AG04449 (cell line): Measurements from ENCODE around the gene ASXL2.

ENCODE experiments used
- CTCF ChIA-PET: fragments of 350-600 bp; formaldehyde crosslinking; extraction: SDS; loops from one replicate; lab custom pipeline; 2021; ENCODE audit warnings: antibody characterized with exemption; lab: Yijun Ruan, JAX
- POLR2A ChIA-PET: fragments of 400-600, 350-600 bp; formaldehyde crosslinking; extraction: SDS; loops from one replicate; lab custom pipeline; 2020; ENCODE audit warnings: antibody characterized with exemption, inconsistent platforms; lab: Yijun Ruan, JAX
- DNase-seq: peaks from one replicate; pipeline ENCODE4 v3.0.0-alpha.2; 2010; ENCODE audit warnings: low read depth, low spot score
- H3K4me3 ChIP-seq: 2 replicates; pipeline ENCODE4 v1.5.1; 2011; ENCODE audit warnings: low read depth, mild to moderate bottlenecking, control low read depth, low read length
- TF ChIP-seq, protein P1 (sequence below): IDR thresholded peaks from one replicate; pipeline ENCODE4 v1.5.1; 2011; ENCODE audit warnings: mild to moderate bottlenecking, moderate library complexity, low read length, control low read depth, inconsistent platforms; ENCODE audit not compliant: insufficient read depth; ENCODE audit errors: missing control alignments

ASXL2 gene

DNA sequence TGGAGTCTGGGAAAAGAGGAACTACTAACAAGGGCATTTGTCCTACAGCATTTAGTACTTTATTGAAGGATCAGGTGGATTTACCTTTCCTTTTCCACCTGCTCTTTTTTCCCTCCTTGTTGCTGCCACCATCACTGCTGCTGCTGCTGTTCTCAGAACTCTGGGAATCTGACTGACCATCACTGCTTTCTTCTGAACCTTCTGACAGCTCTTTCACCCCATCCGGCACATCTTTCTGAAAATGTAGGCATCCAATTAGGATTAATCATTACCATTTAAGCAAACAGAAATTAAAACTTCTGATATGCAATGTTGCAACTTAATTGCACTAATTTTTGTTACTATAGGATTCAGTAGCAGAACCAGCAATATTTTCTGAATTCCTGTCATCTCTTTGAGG is 79.0 kb downstream of the ASXL2 start:
- no peak overlapping the region for H3K4me3 ChIP-seq
- CTCF ChIA-PET = interaction anchor here (1.2 kb wide), 1 partner anchor 15 kb away, joined by 3 read pairs; no protein-coding TSS in a partner anchor
- no peak for DNase-seq
- POLR2A ChIA-PET = interaction anchor here (0.7 kb wide), 1 partner anchor 313 kb away, joined by 3 read pairs; no protein-coding TSS in a partner anchor
- TF ChIP-seq, protein P1, sequence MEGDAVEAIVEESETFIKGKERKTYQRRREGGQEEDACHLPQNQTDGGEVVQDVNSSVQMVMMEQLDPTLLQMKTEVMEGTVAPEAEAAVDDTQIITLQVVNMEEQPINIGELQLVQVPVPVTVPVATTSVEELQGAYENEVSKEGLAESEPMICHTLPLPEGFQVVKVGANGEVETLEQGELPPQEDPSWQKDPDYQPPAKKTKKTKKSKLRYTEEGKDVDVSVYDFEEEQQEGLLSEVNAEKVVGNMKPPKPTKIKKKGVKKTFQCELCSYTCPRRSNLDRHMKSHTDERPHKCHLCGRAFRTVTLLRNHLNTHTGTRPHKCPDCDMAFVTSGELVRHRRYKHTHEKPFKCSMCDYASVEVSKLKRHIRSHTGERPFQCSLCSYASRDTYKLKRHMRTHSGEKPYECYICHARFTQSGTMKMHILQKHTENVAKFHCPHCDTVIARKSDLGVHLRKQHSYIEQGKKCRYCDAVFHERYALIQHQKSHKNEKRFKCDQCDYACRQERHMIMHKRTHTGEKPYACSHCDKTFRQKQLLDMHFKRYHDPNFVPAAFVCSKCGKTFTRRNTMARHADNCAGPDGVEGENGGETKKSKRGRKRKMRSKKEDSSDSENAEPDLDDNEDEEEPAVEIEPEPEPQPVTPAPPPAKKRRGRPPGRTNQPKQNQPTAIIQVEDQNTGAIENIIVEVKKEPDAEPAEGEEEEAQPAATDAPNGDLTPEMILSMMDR = no peak

DNA sequence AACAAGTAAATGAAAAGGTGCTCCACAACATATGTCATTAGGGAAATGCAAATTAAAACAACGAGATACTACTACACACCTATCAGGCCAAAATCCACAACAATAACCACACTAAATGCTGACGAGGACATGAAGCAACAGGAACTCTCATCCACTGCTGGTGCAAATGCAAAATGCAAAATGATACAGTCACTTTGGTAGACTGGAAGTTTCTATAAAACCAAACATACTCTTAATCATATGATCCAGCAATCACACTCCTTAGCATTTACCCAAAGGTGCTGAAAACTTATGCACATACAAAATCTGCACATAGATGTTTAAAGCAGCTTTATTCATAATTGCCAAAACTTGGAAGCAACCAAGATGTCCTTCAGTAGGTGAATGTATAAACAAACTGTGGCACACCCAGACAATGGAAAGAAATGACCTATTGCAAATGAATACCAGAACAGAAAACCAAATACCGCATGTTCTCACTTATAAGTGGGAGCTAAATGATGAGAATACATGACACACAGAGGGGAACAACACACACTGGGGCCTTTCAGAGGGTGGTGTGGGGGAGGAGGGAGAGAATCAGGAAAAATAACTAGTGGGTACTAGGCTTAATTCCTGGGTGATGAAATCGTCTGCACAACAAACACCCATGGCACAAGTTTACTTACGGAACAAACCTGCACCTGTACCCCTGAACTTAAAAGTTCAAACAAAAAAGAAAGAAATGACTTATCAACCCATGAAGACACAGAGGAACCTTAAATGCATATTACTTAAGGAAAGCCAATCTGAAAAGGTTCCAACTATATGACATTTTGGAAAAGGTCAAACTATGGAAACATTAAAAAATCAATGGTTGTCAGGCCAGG is 80.4 kb downstream of the ASXL2 start:
- CTCF ChIA-PET = interaction anchor here (1.0 kb wide), 1 partner anchor 8 kb away, joined by 3 read pairs; no protein-coding TSS in a partner anchor

DNA sequence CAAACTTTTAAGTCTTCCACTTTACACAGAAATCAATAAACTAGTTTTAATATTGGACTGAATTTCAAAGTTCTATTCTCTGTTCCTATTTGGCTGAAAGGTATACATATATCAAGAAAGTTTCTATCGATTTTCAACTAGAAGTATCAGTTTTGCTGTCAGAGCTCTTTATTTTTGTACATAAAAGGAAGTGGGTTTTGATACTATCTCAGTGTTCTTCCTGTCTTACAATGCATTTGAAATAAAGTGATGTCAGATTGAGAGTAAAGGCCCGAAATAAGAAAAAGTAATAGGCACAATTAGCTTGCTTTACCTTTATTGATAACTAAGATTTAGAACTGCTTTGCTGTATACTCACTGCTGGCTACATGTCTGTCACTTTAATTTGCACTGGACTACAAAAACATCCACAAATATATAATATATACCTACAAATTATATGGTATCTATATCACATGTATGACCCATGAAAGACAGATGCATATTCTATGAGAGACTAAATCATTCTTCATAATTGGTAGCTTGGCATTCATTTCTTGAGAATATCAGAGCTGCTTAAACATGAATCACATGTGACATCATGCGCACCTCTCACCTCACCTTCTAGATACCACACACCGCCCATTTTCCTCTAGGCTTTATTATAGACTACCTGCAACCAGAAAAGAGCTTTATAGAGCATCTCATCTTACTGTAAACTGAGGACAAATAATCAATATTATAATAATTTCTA is 83.6 kb downstream of the ASXL2 start:
- no peak for DNase-seq
- ChIA-PET POLR2A (no interaction called here), CTCF (interaction anchor here (0.7 kb wide), 1 partner anchor 57 kb away, joined by 3 read pairs; no protein-coding TSS in a partner anchor)
- TF ChIP-seq, protein P1 = no peak
- H3K4me3 ChIP-seq = no peak overlapping the region

More for the DNA sequence above, 80.4 kb downstream of the ASXL2 start:
- TF ChIP-seq, protein P1 = no peak
- DNase-seq = no peak
- no peak overlapping the region for H3K4me3 ChIP-seq
- POLR2A ChIA-PET = no interaction called here

DNA sequence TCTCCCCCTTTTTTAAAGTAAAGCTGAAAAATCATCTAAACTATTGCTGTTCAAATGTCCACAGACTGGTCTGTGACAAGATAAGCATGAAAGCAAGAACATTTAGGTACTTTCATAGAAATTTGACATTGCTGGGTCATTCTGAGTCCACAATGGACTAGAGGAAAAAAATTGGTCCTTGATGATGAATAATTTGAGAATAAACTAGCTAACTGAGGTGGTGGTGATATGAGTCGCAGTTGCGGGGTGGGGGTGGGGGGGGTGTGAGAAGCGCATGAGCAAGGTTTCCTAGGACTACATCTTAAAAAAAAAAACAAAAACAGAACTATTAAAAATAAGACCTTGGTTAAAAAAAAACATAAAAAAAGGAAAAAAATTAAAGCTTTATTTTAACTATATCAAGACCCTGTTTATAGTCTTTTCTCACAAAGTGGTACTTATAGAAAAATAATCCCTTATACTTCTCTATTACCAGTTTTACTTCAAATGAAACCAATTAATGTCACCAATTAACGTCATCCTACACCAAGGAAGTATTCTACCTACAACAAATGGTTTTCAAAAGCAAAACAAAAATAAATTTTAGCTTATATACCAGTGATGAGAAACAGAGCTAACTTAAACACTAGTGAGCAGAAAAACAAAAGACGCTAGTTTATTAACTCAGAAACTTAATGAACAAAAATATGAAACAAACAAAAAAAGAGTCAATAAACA is 88.1 kb downstream of the ASXL2 start:
- ChIA-PET CTCF (interaction anchor here (1.4 kb wide), 1 partner anchor 183 kb away, joined by 5 read pairs; no protein-coding TSS in a partner anchor), POLR2A (no interaction called here)
- DNase-seq = no peak
- TF ChIP-seq, protein P1 = no peak
- H3K4me3 ChIP-seq = no peak overlapping the region

DNA sequence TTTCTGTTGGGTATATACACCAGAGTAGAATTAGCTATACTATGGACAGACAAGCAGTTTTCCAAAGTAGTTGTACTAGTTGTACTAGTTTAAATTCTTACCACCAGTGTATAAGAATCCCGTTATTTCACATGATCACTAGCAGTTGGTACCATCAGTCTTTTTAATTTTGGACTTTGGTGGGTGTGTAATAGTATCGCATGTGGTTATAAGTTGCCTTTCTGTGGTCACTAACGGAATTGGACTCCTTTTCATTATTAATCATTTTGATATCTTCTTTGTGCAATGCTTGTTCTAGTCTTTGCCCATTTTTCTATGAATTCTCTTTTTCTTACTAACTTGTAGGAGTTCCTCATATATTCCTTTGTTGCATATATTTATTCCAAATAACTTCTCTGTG is 89.8 kb downstream of the ASXL2 start:
- CTCF ChIA-PET = interaction anchor here (0.8 to 1.2 kb wide), 3 partner anchors 12 to 89 kb away, joined by 3 to 4 read pairs (median 3); no protein-coding TSS in a partner anchor
- TF ChIP-seq, protein P1 = no peak
- no peak for DNase-seq
- H3K4me3 ChIP-seq = no peak overlapping the region
- POLR2A ChIA-PET = no interaction called here
